Chondrocyte (in vitro differentiated cells): Measurements from ENCODE around the gene CD320. TPM values are rescaled to one million over a fixed set of nuclear protein-coding genes. Genes with fewer than 3 reads are reported as not detected.
A peak's percentile ranks its signal among the peaks of the same experiment; 100 is the strongest.

Experiments
- DNase-seq: peaks from one replicate; pipeline ENCODE4 v3.0.0; 2021; ENCODE audit warnings: mixed read lengths, low spot score
- H3K27ac Mint-ChIP-seq: one replicate; pipeline ENCODE4 v1.8.0; 2021; ENCODE audit warnings: mild to moderate bottlenecking, moderate library complexity, mixed read lengths; ENCODE audit not compliant: unreplicated experiment
- H3K27me3 Mint-ChIP-seq: 2 replicates; pipeline ENCODE4 v1.8.0; 2021; ENCODE audit warnings: low read depth, mixed read lengths
- H3K36me3 Mint-ChIP-seq: 2 replicates; pipeline ENCODE4 v1.8.0; 2021; ENCODE audit warnings: low read depth, mixed read lengths
- H3K4me1 Mint-ChIP-seq: 2 replicates; pipeline ENCODE4 v1.8.0; 2021; ENCODE audit warnings: low read depth, mild to moderate bottlenecking, mixed read lengths
- H3K4me3 Mint-ChIP-seq: one replicate; pipeline ENCODE4 v1.8.0; 2021; ENCODE audit warnings: mild to moderate bottlenecking, moderate library complexity, mixed read lengths; ENCODE audit not compliant: unreplicated experiment
- H3K9me3 Mint-ChIP-seq: 2 replicates; pipeline ENCODE4 v1.8.0; 2021; ENCODE audit warnings: low read depth, mixed read lengths
- total RNA-seq: library from RNA; stranded (reverse); gene quantifications from 3 replicates; pipeline ENCODE4 v1.2.1, GENCODE V29; 2021
- TF ChIP-seq, protein P1 (sequence below): fragments of 200-600 bp; sonication (generic); IDR thresholded peaks from 2 replicates; pipeline ENCODE4 v1.5.0; 2021; ENCODE audit warnings: antibody characterized with exemption, mild to moderate bottlenecking, moderate library complexity

Gene CD320
- total RNA-seq, 1 donor from 2014 or later: 44.0 TPM

DNA sequence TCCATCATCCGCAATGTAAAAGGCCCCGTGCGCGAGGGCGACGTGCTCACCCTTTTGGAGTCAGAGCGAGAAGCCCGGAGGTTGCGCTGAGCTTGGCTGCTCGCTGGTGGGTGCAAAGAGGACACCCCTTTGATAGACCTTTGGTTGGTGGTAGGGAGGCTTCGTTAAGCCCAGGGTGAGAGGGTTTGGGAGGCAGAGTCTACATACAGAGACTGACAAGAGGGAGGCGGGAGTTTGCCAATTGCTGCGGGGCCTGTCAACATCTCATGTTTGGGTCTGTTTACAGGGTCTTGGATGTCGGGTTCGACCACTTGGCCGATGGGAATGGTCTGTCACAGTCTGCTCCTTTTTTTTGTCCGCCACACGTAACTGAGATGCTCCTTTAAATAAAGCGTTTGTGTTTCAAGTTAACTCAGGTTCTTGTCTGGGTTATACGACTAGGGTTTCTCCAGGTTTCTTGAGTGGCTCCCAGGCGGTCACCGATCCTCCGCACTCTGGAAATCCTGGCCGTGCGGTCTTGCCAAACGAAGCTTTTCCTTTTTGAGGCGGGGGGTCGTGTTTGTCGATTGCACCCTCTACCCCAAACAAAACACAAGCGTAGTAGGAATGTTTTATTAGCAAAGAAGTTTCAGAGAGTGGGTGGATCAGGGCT is 14.0 kb upstream of the CD320 start:
- Mint-ChIP-seq H3K4me1 (peaks cover 28% of the 10 kb centered on the region), H3K4me3 (peak overlapping the region; percentile 99), H3K27ac (peak overlapping the region; percentile 98), H3K36me3 (peaks cover 15% of the 10 kb centered on the region), H3K9me3 (peaks cover 5% of the 10 kb centered on the region), H3K27me3 (no peaks in the 10 kb centered on the region)
- no peak for DNase-seq
- TF ChIP-seq, protein P1, sequence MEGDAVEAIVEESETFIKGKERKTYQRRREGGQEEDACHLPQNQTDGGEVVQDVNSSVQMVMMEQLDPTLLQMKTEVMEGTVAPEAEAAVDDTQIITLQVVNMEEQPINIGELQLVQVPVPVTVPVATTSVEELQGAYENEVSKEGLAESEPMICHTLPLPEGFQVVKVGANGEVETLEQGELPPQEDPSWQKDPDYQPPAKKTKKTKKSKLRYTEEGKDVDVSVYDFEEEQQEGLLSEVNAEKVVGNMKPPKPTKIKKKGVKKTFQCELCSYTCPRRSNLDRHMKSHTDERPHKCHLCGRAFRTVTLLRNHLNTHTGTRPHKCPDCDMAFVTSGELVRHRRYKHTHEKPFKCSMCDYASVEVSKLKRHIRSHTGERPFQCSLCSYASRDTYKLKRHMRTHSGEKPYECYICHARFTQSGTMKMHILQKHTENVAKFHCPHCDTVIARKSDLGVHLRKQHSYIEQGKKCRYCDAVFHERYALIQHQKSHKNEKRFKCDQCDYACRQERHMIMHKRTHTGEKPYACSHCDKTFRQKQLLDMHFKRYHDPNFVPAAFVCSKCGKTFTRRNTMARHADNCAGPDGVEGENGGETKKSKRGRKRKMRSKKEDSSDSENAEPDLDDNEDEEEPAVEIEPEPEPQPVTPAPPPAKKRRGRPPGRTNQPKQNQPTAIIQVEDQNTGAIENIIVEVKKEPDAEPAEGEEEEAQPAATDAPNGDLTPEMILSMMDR: no peak

- peaks cover 11% of the 10 kb centered on the region for H3K36me3 Mint-ChIP-seq
- H3K27me3 Mint-ChIP-seq: no peaks in the 10 kb centered on the region
- no peaks in the 10 kb centered on the region for H3K9me3 Mint-ChIP-seq
- peaks cover 28% of the 10 kb centered on the region for H3K4me1 Mint-ChIP-seq
- peak within 1 kb of the TSS; percentile 99 for H3K4me3 Mint-ChIP-seq
- TF ChIP-seq, protein P1: peak; percentile 50
- DNase-seq: peak; percentile 96
- H3K27ac Mint-ChIP-seq: peak within 1 kb of the TSS; percentile 98
These were observed 13.2 kb upstream of the CD320 start, which contains the start of the genes NDUFA7 and RPS28 for GRCh38 chr19:8321067-8321985. NDUFA7 (minus strand) TSS chr19:8321375; CDS start chr19:8321358, 17 bp downstream. RPS28 (plus strand) TSS chr19:8321496; CDS start chr19:8321531, 35 bp downstream.

- Mint-ChIP-seq H3K27me3 (no peaks in the 10 kb centered on the region), H3K9me3 (no peaks in the 10 kb centered on the region), H3K36me3 (peaks cover 11% of the 10 kb centered on the region), H3K27ac (peak overlapping the region; percentile 98), H3K4me3 (peak overlapping the region; percentile 99), H3K4me1 (peaks cover 28% of the 10 kb centered on the region)
- no peak for DNase-seq
- TF ChIP-seq, protein P1: no peak
These were observed 12.5 kb upstream of the CD320 start for GRCh38 chr19:8320564-8321066.

GRCh38 chr19:8319807-8320520 is 11.8 kb upstream of the CD320 start:
- Mint-ChIP-seq H3K4me3 (peak overlapping the region; percentile 99), H3K27me3 (no peaks in the 10 kb centered on the region), H3K4me1 (peaks cover 28% of the 10 kb centered on the region), H3K27ac (peak overlapping the region; percentile 98), H3K9me3 (no peaks in the 10 kb centered on the region), H3K36me3 (peaks cover 12% of the 10 kb centered on the region)
- DNase-seq: no peak
- TF ChIP-seq, protein P1: no peak
